Endothelial cell of umbilical vein (primary cell): ENCODE data around the gene RASIP1. TPM values are rescaled to one million over a fixed set of nuclear protein-coding genes. Genes with fewer than 3 reads are reported as not detected.

Experiments
- BruUV-seq: library from RNA; stranded (reverse); fragments of 400-500 nt; replicated peaks from 2 replicates; lab custom pipeline; 2021; lab: Mats Ljungman, UMichigan
- CTCF ChIA-PET: fragments of 300-600, 350-600 bp; sonication (Branson Sonifier 250); formaldehyde crosslinking; loops from one replicate; lab custom pipeline; 2021; ENCODE audit warnings: antibody characterized with exemption, inconsistent platforms; lab: Charles Lee
- POLR2A ChIA-PET: fragments of 300-600, 350-600 bp; sonication (Branson Sonifier 250); formaldehyde crosslinking; loops from one replicate; lab custom pipeline; 2021; ENCODE audit warnings: antibody characterized with exemption, inconsistent platforms; lab: Charles Lee
- DNase-seq: peaks from one replicate; pipeline ENCODE4 v3.0.0-alpha.2; 2011; ENCODE audit warnings: low read depth, low spot score
- FAIRE-seq: peaks from 2 replicates; lab custom pipeline; 2011; peaks lifted over from hg19 to GRCh38; lab: Jason Lieb, UNC
- H2AFZ ChIP-seq: 2 replicates; pipeline ENCODE4 v1.6.0; 2012; ENCODE audit warnings: low read depth, low read length, control low read depth, inconsistent platforms
- H3K27ac ChIP-seq: 2 replicates; pipeline ENCODE4 v1.5.1; 2011; ENCODE audit warnings: low read depth, mild to moderate bottlenecking, control low read depth, low read length, moderate library complexity; ENCODE audit not compliant: insufficient read depth
- H3K27me3 ChIP-seq, 2 experiments: 2 replicates each; pipeline versions ENCODE4 v1.6.0 to v1.6.1; 2011; ENCODE audit warnings: low read length in 2 of 2, mixed read lengths in 1 of 2; ENCODE audit not compliant: control insufficient read depth in 2 of 2, insufficient read depth in 2 of 2
- H3K36me3 ChIP-seq, 2 experiments: 2 replicates in 1 of 2; 3 replicates in 1 of 2; pipeline ENCODE4 v1.5.1; 2011; ENCODE audit warnings: low read length in 2 of 2, mild to moderate bottlenecking in 1 of 2, moderate library complexity in 1 of 2; ENCODE audit not compliant: control insufficient read depth in 2 of 2, insufficient read depth in 2 of 2; ENCODE audit errors: extremely low read depth in 1 of 2
- H3K4me1 ChIP-seq: 3 replicates; pipeline ENCODE4 v1.5.1; 2011; ENCODE audit warnings: mild to moderate bottlenecking, low read length; ENCODE audit not compliant: control insufficient read depth, insufficient read depth; ENCODE audit errors: extremely low read depth
- H3K4me2 ChIP-seq: 2 replicates; pipeline ENCODE4 v1.6.1; 2011; ENCODE audit warnings: low read length, control low read depth, mixed read lengths; ENCODE audit not compliant: insufficient read depth
- H3K4me3 ChIP-seq, 3 experiments: fragments of 200-600 bp in 1 of 3; sonication (generic), shearing (Covaris generic) in 1 of 3; replicated peaks in 1 of 3; 2 replicates each; pipeline ENCODE4 v1.5.1; 2011 to 2016; ENCODE audit warnings: control low read depth in 3 of 3, low read length in 3 of 3, mild to moderate bottlenecking in 2 of 3, inconsistent platforms in 1 of 3, low read depth in 1 of 3, moderate library complexity in 1 of 3; ENCODE audit not compliant: insufficient read depth in 1 of 3
- H3K79me2 ChIP-seq: 2 replicates; pipeline ENCODE4 v1.6.0; 2012; ENCODE audit warnings: low read length, inconsistent platforms; ENCODE audit not compliant: control insufficient read depth, insufficient read depth
- H3K9ac ChIP-seq: replicated peaks from 2 replicates; pipeline ENCODE3; 2011; ENCODE audit warnings: low read length, control low read depth; ENCODE audit not compliant: insufficient read depth; ENCODE audit errors: extremely low read depth
- H3K9me1 ChIP-seq: replicated peaks from 3 replicates; pipeline ENCODE4 v1.6.0; 2011; ENCODE audit warnings: mild to moderate bottlenecking, low read length; ENCODE audit not compliant: control insufficient read depth, insufficient read depth; ENCODE audit errors: extremely low read depth
- H3K9me3 ChIP-seq: replicated peaks from 2 replicates; pipeline ENCODE4 v1.5.1; 2012; ENCODE audit warnings: low read length, inconsistent platforms; ENCODE audit not compliant: control insufficient read depth, insufficient read depth
- H4K20me1 ChIP-seq: replicated peaks from 2 replicates; pipeline ENCODE3; 2011; ENCODE audit warnings: mild to moderate bottlenecking, low read length; ENCODE audit not compliant: control insufficient read depth, insufficient read depth; ENCODE audit errors: extremely low read depth
- CTCF ChIP-seq, 2 donors: IDR thresholded peaks; 1 replicate in 1 of 2; 2 replicates in 1 of 2; pipeline ENCODE4 v1.5.1; 2011; ENCODE audit warnings: low read length in 2 of 2, mild to moderate bottlenecking in 2 of 2, moderate library complexity in 2 of 2, control low read depth in 1 of 2, inconsistent platforms in 1 of 2, low read depth in 1 of 2; ENCODE audit not compliant: insufficient read depth in 1 of 2; ENCODE audit errors: extremely low read depth in 1 of 2
- EZH2 ChIP-seq: IDR thresholded peaks from 2 replicates; pipeline ENCODE4 v1.6.1; 2012; ENCODE audit warnings: borderline replicate concordance, low read depth, mild to moderate bottlenecking, moderate library complexity, low read length, inconsistent platforms; ENCODE audit not compliant: severe bottlenecking
- FOS ChIP-seq: IDR thresholded peaks from 2 replicates; pipeline ENCODE4 v1.6.1; 2011; ENCODE audit warnings: mild to moderate bottlenecking, low read length, moderate library complexity, borderline replicate concordance; ENCODE audit not compliant: insufficient read depth
- GATA2 ChIP-seq: IDR thresholded peaks from 2 replicates; pipeline ENCODE4 v1.7.0; 2011; ENCODE audit warnings: low read depth, mild to moderate bottlenecking, moderate library complexity, mixed read lengths, low read length; ENCODE audit not compliant: insufficient read length, insufficient read depth
- JUN ChIP-seq: IDR thresholded peaks from 2 replicates; pipeline ENCODE4 v1.6.1; 2011; ENCODE audit warnings: borderline replicate concordance, low read depth; ENCODE audit not compliant: insufficient read length, insufficient read depth
- MAX ChIP-seq: IDR thresholded peaks from 2 replicates; pipeline ENCODE4 v1.6.1; 2011; ENCODE audit not compliant: insufficient read depth, insufficient read length
- POLR2A ChIP-seq: IDR thresholded peaks from 2 replicates; pipeline ENCODE4 v1.6.1; 2012; ENCODE audit warnings: low read depth, mild to moderate bottlenecking, control low read depth, low read length
- POLR2AphosphoS5 ChIP-seq: IDR thresholded peaks from 2 replicates; pipeline ENCODE4 v1.6.1; 2012; ENCODE audit warnings: low read depth, mild to moderate bottlenecking, control low read depth, low read length, moderate library complexity; ENCODE audit not compliant: insufficient read depth
- dilution Hi-C: fragments of 300-500 bp; cut with MboI; formaldehyde crosslinking; loops from one replicate; pipeline ENCODE4 v1.15.0; 2019; ENCODE audit warnings: low sequenced_read_pairs; ENCODE audit not compliant: extremely low pct_ligation_motif_present
- intact Hi-C: fragments of 100-400 bp; cut with micrococcal nuclease; formaldehyde crosslinking; loops from one replicate; pipeline ENCODE4 v1.10.0; 2022
- polyA plus RNA-seq, 4 experiments: library from polyadenylated mRNA; depleted of rRNA in 3 of 4; stranded (reverse) in 3 of 4; unstranded in 1 of 4; fragments of >200 nt; gene quantifications; 2 replicates each; pipeline versions ENCODE4 v1.2.1 to v1.2.3, GENCODE V29; 2011 to 2012; ENCODE audit warnings: missing spikeins in 1 of 4
- total RNA-seq: library from RNA; stranded (reverse); gene quantifications from 2 replicates; pipeline ENCODE4 v1.2.3, GENCODE V29; 2021

Gene RASIP1
- total and polyA plus RNA-seq, 2 donors (not counting 3 experiments of a cell fraction or from before 2014, with no cell fraction given): 66.2 to 82.1 TPM

- no peaks in the 10 kb centered on the region for H3K9me3 ChIP-seq
- H3K9ac ChIP-seq: no peak overlapping the region
- intact Hi-C loops (loop anchor here (2.0 kb wide), 1 partner anchor 40 kb away; the partner anchor contains the start of gene RASIP1), dilution Hi-C loops (no loop called here)
- DNase-seq (peak; percentile 43), FAIRE-seq (peak; percentile 79)
- H3K9me1 ChIP-seq: no peaks in the 10 kb centered on the region
- H4K20me1 ChIP-seq: no peaks in the 10 kb centered on the region
- peak overlapping the region; percentile 53 for H3K27ac ChIP-seq
- ChIA-PET CTCF (interaction anchor here (2.6 to 5.3 kb wide), 3 partner anchors 15 to 190 kb away, joined by 8 to 25 read pairs (median 9); no protein-coding TSS in a partner anchor), POLR2A (no interaction called here)
- H3K27me3 ChIP-seq: no peaks in the 10 kb centered on the region
- H3K4me1 ChIP-seq: peaks cover 9% of the 10 kb centered on the region
- H3K79me2 ChIP-seq: no peaks in the 10 kb centered on the region
- BruUV-seq: TSS peak; percentile 27
- H3K4me2 ChIP-seq: no peak overlapping the region
- TF ChIP-seq POLR2AphosphoS5 (no peak), JUN (peak; percentile 73), FOS (peak; percentile 72), POLR2A (no peak), CTCF (IDR thresholded peaks at IDR 0.05; ENCODE audit: extremely low read depth in 1 of 2, insufficient read depth in 1 of 2, low read depth in 1 of 2, low read length in 2 of 2) (no peak), MAX (peak; percentile 54), GATA2 (no peak), EZH2 (no peak)
- peak overlapping the region; percentile 90 for H2AFZ ChIP-seq
- H3K36me3 ChIP-seq: no peaks in the 10 kb centered on the region
- H3K4me3 ChIP-seq: no peak overlapping the region
These were observed 40.4 kb upstream of the RASIP1 start for GRCh38 chr19:48780631-48781391.
